Calu3 (cell line): Measurements from ENCODE around the gene FASTKD1. TPM values are rescaled to one million over a fixed set of nuclear protein-coding genes. Genes with fewer than 3 reads are reported as not detected.
"Not testable (repeated sequence)": the region's sequence is repeated elsewhere in the genome, so short reads cannot be mapped to it uniquely, and the experiment has no call there.

Experiments used
- BruUV-seq: library from RNA; stranded (reverse); fragments of 400-500 nt; replicated peaks from 2 replicates; lab custom pipeline; 2021; lab: Mats Ljungman, UMichigan
- CTCF ChIA-PET: fragments of 300-600 bp; sonication (Branson Sonifier 250); formaldehyde crosslinking; loops from one replicate; lab custom pipeline; 2022; ENCODE audit warnings: antibody characterized with exemption; lab: Charles Lee
- DNase-seq: peaks from one replicate; pipeline ENCODE4 v3.0.0; 2022
- H3K27ac Mint-ChIP-seq: one replicate; pipeline ENCODE4 v1.8.0; 2022; ENCODE audit warnings: mixed read lengths; ENCODE audit not compliant: unreplicated experiment
- H3K27me3 Mint-ChIP-seq: one replicate; pipeline ENCODE4 v1.8.0; 2022; ENCODE audit warnings: mixed read lengths; ENCODE audit not compliant: unreplicated experiment
- H3K36me3 Mint-ChIP-seq: one replicate; pipeline ENCODE4 v1.8.0; 2022; ENCODE audit warnings: mild to moderate bottlenecking, moderate library complexity, mixed read lengths; ENCODE audit not compliant: insufficient read depth, unreplicated experiment
- H3K4me1 Mint-ChIP-seq: one replicate; pipeline ENCODE4 v1.8.0; 2022; ENCODE audit warnings: mild to moderate bottlenecking, low read depth, mixed read lengths; ENCODE audit not compliant: unreplicated experiment
- H3K4me3 Mint-ChIP-seq: one replicate; pipeline ENCODE4 v1.8.0; 2022; ENCODE audit warnings: mild to moderate bottlenecking, low read depth, moderate library complexity, mixed read lengths; ENCODE audit not compliant: unreplicated experiment
- H3K9me3 Mint-ChIP-seq: one replicate; pipeline ENCODE4 v1.8.0; 2022; ENCODE audit warnings: low read depth, mixed read lengths; ENCODE audit not compliant: unreplicated experiment
- intact Hi-C: fragments of 100-400 bp; cut with micrococcal nuclease; formaldehyde crosslinking; loops from one replicate; pipeline ENCODE4 v1.10.0; 2022; ENCODE audit not compliant: unreplicated experiment
- total RNA-seq: library from RNA; stranded (reverse); gene quantifications from 2 replicates; pipeline ENCODE4 v1.2.3, GENCODE V29; 2022
- TF ChIP-seq, protein P1 (sequence below): fragments of 200-600 bp; IDR thresholded peaks from one replicate; pipeline ENCODE4 v1.8.0; 2022; ENCODE audit warnings: antibody characterized with exemption; ENCODE audit not compliant: unreplicated experiment

FASTKD1 gene
- total RNA-seq, 1 experiment from 2014 or later: 27.0 TPM

DNA sequence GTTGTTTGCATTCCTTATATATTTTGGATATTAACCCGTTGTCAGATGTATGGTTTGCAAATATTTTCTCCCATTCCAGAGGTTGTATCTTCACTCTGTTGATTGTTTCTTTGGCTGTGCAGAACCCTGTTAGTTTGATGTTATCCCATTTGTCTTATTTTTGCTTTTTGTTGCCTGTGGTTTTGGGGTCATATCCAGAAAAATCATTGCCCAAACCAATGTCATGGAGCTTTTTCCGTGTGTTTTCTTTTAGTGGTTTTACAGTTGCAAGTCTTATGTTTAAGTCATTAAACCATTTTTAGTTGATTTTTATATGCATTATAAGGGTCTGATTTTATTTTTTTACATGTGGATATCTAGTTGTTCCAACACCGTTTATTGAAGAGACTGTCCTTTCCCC is 46.3 kb upstream of the FASTKD1 start:
- Mint-ChIP-seq H3K27me3 (no peaks in the 10 kb centered on the region), H3K27ac (no peak overlapping the region), H3K4me1 (no peaks in the 10 kb centered on the region), H3K4me3 (no peak overlapping the region), H3K9me3 (peaks cover 5% of the 10 kb centered on the region), H3K36me3 (peaks cover 53% of the 10 kb centered on the region)
- no peak for DNase-seq
- CTCF ChIA-PET: no interaction called here
- BruUV-seq: no TSS peak
- TF ChIP-seq, protein P1, sequence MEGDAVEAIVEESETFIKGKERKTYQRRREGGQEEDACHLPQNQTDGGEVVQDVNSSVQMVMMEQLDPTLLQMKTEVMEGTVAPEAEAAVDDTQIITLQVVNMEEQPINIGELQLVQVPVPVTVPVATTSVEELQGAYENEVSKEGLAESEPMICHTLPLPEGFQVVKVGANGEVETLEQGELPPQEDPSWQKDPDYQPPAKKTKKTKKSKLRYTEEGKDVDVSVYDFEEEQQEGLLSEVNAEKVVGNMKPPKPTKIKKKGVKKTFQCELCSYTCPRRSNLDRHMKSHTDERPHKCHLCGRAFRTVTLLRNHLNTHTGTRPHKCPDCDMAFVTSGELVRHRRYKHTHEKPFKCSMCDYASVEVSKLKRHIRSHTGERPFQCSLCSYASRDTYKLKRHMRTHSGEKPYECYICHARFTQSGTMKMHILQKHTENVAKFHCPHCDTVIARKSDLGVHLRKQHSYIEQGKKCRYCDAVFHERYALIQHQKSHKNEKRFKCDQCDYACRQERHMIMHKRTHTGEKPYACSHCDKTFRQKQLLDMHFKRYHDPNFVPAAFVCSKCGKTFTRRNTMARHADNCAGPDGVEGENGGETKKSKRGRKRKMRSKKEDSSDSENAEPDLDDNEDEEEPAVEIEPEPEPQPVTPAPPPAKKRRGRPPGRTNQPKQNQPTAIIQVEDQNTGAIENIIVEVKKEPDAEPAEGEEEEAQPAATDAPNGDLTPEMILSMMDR: no peak
- intact Hi-C loops: no loop called here

DNA sequence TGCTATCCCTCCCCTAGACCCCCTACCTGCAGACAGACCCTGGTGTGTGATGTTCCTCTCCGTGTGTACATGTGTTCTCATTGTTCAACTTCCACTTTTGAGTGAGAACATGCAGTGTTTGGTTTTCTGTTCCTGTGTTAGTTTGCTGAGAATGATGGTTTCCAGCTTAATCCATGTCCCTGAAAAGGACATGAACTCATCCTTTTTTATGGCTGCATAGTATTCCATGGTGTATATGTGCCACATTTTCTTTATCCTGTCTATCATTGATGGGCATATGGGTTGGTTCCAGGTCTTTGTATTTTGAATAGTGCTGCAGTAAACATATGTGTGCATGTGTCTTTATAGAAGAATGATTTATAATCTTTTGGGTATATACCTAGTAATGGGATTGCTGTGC is 42.3 kb upstream of the FASTKD1 start:
- H3K9me3 Mint-ChIP-seq, DNase-seq, H3K4me3 Mint-ChIP-seq, H3K4me1 Mint-ChIP-seq, CTCF ChIA-PET, BruUV-seq, H3K27me3 Mint-ChIP-seq, intact Hi-C loops, H3K27ac Mint-ChIP-seq: not testable (repeated sequence)
- H3K36me3 Mint-ChIP-seq: peaks cover 65% of the 10 kb centered on the region

DNA sequence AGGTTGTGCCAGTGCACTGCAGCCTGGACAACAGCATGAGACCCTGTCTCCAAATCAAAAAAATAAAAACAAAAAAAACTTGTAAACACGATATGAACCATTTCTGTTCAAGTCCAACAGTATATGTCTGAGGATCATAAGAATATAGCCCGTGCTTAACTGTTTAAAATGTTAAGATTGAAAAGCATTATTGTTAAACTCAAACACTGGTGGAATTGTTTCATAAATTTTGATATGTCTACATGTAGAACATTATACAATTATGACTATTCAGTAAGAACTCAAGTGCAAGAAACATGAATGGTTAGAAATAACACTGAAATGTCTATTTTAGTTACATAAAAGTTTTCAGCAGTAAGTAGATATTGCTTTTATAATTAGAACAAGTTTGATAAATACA is 40.2 kb upstream of the FASTKD1 start:
- intact Hi-C loops: no loop called here
- Mint-ChIP-seq H3K27me3 (no peaks in the 10 kb centered on the region), H3K4me1 (no peaks in the 10 kb centered on the region), H3K36me3 (peaks cover 66% of the 10 kb centered on the region), H3K27ac (no peak overlapping the region), H3K4me3 (no peak overlapping the region), H3K9me3 (peaks cover 5% of the 10 kb centered on the region)
- TF ChIP-seq, protein P1: no peak
- no TSS peak for BruUV-seq
- DNase-seq: no peak
- CTCF ChIA-PET: no interaction called here

DNA sequence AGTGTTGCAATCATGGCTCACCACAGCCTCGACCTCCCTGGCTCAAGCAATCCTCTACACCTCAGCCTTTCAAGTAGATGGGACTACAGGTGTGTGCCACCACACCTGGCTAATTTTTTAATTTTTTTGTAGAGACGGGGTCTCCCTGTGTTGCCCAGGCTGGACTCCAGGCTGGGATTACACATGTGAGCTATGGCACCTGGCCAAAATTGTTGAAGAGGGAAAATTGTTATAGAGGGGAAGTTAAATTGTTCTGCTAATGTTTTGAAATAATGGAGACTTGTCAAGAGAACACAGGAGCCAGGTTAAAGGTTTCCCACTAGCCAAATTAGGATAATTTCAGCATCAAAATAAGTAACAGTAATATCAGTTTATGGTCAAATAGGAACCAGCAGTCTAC is 35.6 kb upstream of the FASTKD1 start:
- BruUV-seq: no TSS peak
- TF ChIP-seq, protein P1: no peak
- no peak for DNase-seq
- no peak overlapping the region for H3K27ac Mint-ChIP-seq
- no peak overlapping the region for H3K4me3 Mint-ChIP-seq
- H3K9me3 Mint-ChIP-seq: no peaks in the 10 kb centered on the region
- intact Hi-C loops: no loop called here
- peaks cover 65% of the 10 kb centered on the region for H3K36me3 Mint-ChIP-seq
- CTCF ChIA-PET: no interaction called here
- H3K4me1 Mint-ChIP-seq: no peaks in the 10 kb centered on the region
- no peaks in the 10 kb centered on the region for H3K27me3 Mint-ChIP-seq

DNA sequence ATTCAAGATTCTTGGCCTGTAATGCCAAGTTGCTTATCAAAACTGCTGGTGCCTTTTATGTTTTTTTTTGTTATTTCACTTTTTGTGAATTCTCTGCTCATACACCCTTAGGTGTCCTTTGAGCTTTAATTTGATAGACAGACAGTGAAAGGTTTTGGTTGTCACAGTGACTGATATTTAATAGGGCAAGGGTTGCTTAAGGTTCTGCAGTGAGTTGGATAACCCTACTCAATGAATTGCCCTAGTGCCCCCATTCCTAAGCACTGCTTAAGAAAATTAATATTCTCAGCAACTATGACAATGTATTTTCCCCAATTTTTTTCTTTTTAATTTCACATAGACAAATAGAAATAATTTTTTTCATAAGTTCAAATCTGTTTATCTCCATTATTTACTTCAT is 25.9 kb upstream of the FASTKD1 start:
- H3K9me3 Mint-ChIP-seq: no peaks in the 10 kb centered on the region
- BruUV-seq: no TSS peak
- no peaks in the 10 kb centered on the region for H3K4me1 Mint-ChIP-seq
- no peak overlapping the region for H3K4me3 Mint-ChIP-seq
- TF ChIP-seq, protein P1: no peak
- no peak for DNase-seq
- CTCF ChIA-PET: interaction anchor here (0.6 kb wide), 1 partner anchor 39 kb away, joined by 3 read pairs; no protein-coding TSS in a partner anchor
- peaks cover 26% of the 10 kb centered on the region for H3K36me3 Mint-ChIP-seq
- no peak overlapping the region for H3K27ac Mint-ChIP-seq
- H3K27me3 Mint-ChIP-seq: no peaks in the 10 kb centered on the region
- intact Hi-C loops: no loop called here
